RCC 7860 (cell line): ENCODE data around the gene ADARB1.

Experiments used
- DNase-seq: peaks from one replicate; pipeline ENCODE4 v3.0.0-alpha.2; 2015; ENCODE audit warnings: low spot score
- FAIRE-seq: peaks from 2 replicates; lab custom pipeline; 2012; peaks lifted over from hg19 to GRCh38; lab: Jason Lieb, UNC

The ADARB1 gene

GRCh38 chr21:45163413-45164123 is 89.2 kb downstream of the ADARB1 start:
- FAIRE-seq, result no peak
- DNase-seq, result no peak

- DNase-seq (no peak), FAIRE-seq (no peak)
These were observed 89.7 kb downstream of the ADARB1 start for GRCh38 chr21:45164124-45164511.

DNA sequence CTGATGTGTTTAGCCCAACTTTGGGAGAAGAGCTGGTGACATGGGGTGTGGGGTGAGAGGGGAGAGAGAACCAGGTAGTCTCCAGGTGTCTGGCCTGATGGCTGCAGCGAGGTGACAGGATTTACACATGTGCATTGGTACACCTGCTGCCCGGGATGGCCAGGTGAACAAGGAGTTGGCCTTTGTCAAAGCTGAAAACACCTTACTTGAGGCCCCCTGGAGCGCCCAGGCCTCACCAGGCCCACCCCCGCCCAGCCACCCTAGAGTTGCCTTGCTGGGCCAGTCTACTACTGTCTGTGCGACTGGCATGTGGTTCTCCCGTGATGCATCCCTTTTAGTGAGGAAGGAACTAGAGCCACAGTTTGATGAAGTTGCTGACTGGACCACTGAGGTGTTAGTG is 90.5 kb downstream of the ADARB1 start:
- DNase-seq, result no peak
- no peak for FAIRE-seq

DNA sequence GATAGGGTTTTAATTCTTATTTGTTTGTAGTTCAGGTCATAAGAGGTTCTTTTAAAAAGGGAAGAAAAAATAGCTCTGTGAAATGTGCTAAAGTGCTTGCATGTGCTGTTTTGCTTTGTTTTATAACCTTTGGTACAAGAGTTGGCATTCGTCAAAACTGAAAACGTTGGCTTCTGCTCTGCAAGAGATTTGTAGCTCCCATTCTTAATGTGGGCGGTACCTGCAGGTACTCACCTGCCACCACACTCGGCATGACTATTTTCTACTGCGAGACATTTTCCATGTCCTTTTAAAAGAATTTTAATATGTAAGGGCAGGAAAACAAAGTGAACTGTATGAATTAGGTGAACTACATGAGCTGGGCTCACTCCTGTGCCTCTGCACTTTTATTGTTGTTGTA is 92.6 kb downstream of the ADARB1 start:
- DNase-seq (no peak), FAIRE-seq (no peak)

- DNase-seq (no peak), FAIRE-seq (no peak)
These were observed 93.4 kb downstream of the ADARB1 start for GRCh38 chr21:45167796-45168222.

- DNase-seq, result no peak
- FAIRE-seq, result no peak
These were observed 94.1 kb downstream of the ADARB1 start for GRCh38 chr21:45168522-45168921.

GRCh38 chr21:45169001-45169400 is 94.6 kb downstream of the ADARB1 start:
- FAIRE-seq, result no peak

DNA sequence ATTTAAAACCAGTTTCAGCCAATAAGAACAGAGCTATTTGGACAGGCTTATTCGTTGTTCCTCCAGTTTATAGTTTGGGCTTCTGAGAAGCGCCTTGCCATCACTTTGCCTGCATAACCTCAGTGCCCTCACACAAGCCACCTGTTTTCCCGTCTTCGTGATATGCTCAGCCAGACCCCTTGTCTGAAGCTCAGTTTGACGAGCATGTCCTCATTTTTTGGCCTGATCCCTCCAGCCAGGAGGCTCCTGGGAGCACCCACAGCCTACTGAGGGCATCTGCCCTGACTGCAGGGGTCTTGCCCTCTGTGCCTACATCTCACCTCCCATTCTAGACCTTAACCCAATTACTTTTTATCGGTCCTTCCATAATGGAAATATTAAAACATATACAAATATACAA is 95.3 kb downstream of the ADARB1 start:
- no peak for FAIRE-seq
- no peak for DNase-seq

More at GRCh38 chr21:45169001-45169400, 94.6 kb downstream of the ADARB1 start:
- no peak for DNase-seq

GRCh38 chr21:45170987-45171386 is 96.6 kb downstream of the ADARB1 start:
- FAIRE-seq, result no peak

GRCh38 chr21:45172420-45172819 is 98.0 kb downstream of the ADARB1 start:
- FAIRE-seq (no peak), DNase-seq (no peak)

More at GRCh38 chr21:45170987-45171386, 96.6 kb downstream of the ADARB1 start:
- DNase-seq, result no peak

GRCh38 chr21:45175326-45176095 is 101.1 kb downstream of the ADARB1 start:
- DNase-seq (no peak), FAIRE-seq (peak; percentile 33)

- no peak for DNase-seq
- FAIRE-seq, result no peak
These were observed 101.8 kb downstream of the ADARB1 start for GRCh38 chr21:45176141-45176540.

DNA sequence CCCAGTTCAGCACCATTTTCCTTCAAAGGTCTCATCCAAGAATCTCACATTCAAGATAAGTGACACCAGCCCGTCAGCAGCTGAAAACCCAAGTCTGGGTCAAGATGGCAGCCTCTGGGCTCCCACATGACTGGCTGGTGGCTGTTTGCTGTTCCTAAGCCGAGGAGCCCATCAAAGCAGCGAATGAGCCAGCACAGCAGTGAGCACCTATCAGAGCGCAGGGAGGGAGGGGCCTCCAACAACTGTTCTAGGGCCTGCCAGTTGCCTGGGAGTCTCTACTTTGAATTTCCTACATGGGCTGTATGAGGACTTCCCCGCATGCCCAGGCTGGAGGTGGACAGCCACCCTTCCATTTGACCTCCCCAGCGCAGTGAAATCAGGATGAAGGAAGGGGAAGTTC is 102.7 kb downstream of the ADARB1 start:
- FAIRE-seq (no peak), DNase-seq (no peak)

DNA sequence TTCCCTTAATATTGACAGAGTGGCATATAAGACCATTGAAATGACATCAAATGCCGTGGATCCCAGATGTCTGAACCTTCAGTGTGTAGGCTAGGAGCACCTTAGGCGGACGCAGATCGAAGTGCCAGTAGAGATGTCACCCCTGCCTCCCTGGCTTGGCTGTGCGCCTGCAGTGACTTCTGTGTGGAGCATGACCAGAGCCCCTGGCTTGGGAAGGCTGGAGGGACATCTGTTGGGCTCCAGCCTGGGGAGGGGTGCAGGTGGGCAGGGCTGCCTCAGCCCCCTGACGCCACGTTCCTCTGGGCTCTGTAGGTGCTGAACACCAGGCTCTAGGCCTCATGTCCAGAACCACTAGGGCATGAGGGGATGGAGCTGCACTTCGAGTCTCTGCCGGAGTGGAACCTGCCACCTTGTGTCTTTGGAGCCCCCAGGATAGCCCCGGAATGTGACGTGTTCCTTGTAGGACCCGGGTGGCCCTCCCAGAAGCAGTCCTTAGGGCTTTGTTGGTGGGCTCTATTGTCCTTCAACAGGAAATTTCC is 103.8 kb downstream of the ADARB1 start:
- DNase-seq (no peak), FAIRE-seq (no peak)

DNA sequence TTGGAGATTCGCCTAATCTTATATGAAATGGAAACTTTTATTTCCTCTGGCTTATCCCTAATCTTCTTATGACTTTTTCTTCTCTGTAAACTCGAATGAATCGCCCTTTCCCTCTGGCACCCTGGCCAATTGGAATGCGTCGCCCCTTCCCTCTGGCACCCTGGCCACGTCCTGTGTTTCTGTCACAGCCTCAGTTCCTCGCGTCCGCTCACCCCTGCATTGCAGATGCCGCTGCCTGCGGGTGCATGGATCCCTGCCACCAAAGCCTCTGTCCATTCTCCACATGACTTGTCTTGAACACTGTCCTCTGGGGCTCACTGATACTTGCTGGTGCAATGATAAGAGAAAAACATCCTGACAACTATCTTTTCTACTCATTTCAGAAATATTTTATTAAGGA is 104.6 kb downstream of the ADARB1 start:
- no peak for FAIRE-seq
- DNase-seq, result no peak

- DNase-seq (no peak), FAIRE-seq (no peak)
These were observed 105.3 kb downstream of the ADARB1 start for GRCh38 chr21:45179568-45180245.

DNA sequence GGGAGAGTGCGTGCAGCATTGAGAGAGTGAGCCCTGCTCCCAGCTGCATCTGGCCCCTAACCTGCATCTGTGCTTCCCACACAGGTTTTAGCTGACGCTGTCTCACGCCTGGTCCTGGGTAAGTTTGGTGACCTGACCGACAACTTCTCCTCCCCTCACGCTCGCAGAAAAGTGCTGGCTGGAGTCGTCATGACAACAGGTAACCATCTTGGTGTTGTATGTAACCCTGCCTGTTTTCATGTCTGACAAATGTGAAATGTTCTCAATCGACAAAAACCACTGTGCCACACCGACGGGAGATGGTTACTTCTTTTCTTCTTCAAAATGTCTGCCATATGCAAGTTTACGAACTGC is 105.8 kb downstream of the ADARB1 start:
- DNase-seq, result no peak
- FAIRE-seq, result no peak

DNA sequence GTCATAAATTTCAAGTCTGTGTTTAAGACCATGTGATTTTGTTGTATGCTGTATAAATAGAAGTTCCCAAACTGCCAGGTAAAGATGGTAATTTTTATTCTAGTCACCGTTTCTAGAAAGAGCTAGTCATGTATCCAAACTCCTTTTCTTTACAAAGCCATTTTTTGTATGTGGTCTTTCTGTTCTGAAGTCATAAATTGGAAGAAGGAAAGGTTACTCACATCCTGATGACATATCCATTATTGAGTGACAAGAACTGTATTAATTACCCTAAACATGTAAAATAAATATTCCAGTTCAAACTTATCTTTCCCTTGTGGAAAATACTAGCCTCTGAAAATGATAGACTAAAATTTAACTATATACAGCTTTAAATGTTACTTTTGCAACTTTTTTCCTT is 108.6 kb downstream of the ADARB1 start:
- DNase-seq (no peak), FAIRE-seq (no peak)

DNA sequence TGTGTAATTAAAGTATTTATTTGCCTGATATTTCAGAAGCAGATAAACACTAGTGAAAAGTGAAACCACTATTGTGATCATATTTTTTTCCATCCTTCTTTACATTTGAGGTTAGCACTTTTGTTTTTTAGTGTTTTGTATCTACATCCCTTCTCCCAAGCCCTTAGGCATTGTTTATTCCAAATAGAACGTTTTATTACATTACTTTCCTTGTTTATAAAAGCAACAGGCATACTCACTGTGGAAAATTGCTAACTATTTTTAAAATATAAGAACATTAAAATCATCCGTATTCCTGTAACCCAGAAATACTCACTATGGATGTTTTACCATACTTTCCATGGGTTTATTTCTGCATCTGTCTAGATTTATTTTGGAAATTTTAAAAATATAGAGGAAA is 109.5 kb downstream of the ADARB1 start:
- DNase-seq, result no peak
- FAIRE-seq, result no peak

- no peak for FAIRE-seq
- DNase-seq, result no peak
These were observed 110.5 kb downstream of the ADARB1 start for GRCh38 chr21:45184869-45185268.

- FAIRE-seq (no peak), DNase-seq (no peak)
These were observed 112.3 kb downstream of the ADARB1 start for GRCh38 chr21:45186709-45187108.

GRCh38 chr21:45187646-45188045 is 113.3 kb downstream of the ADARB1 start:
- FAIRE-seq (no peak), DNase-seq (no peak)
